ENCODE data around the gene FBN1.

FBN1 gene

DNA sequence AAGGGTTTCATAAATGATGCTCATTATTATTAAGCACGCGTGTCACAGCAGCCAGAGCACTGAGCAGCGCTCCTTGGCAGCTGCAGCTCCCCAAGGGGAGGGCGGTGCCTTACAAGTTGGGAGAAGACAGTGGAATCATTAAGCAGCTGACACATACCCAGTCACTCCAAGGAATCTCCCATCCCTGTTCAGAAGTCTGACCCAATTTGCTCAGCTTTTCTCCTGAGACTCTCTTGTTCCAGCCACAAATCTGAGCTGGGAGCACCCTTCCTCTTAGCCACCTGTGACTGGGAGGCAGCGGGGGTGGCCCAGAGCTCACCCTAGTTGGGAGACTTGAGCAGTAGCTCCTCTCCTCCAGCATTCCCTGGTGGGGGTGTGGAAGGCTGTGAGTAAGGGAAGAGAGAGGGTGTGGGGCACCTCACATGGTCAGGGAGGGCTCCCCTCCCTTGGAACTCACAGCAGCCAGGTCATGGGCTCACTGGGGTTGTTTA lies 249.9 kb downstream of the FBN1 start (continued):
- TF ChIP-seq BACH2 (CRISPR knock-in tag; IDR thresholded peaks at IDR 0.05; ENCODE audit: borderline replicate concordance) (no peak), ARNTL (CRISPR knock-in tag; IDR thresholded peaks at IDR 0.05; ENCODE audit: borderline replicate concordance, low read depth) (no peak), OSR1 (CRISPR knock-in tag; IDR thresholded peaks at IDR 0.05) (no peak), ZC3H10 (CRISPR knock-in tag; IDR thresholded peaks at IDR 0.05) (no peak), TCF4 (CRISPR knock-in tag; IDR thresholded peaks at IDR 0.05; ENCODE audit: borderline replicate concordance) (no peak), GLIS3 (CRISPR knock-in tag; IDR thresholded peaks at IDR 0.05) (no peak), TOX (CRISPR knock-in tag; IDR thresholded peaks at IDR 0.05; ENCODE audit: borderline replicate concordance) (no peak), ZFP3 (CRISPR knock-in tag; IDR thresholded peaks at IDR 0.05) (no peak), SNAI2 (CRISPR knock-in tag; IDR thresholded peaks at IDR 0.05) (no peak), ZNF565 (CRISPR knock-in tag; conservative IDR thresholded peaks at IDR 0.05; ENCODE audit: low read depth) (no peak), CSDC2 (CRISPR knock-in tag; IDR thresholded peaks at IDR 0.05) (no peak), ZFP30 (CRISPR knock-in tag; IDR thresholded peaks at IDR 0.05) (no peak)
- TF ChIP-seq, protein P1, sequence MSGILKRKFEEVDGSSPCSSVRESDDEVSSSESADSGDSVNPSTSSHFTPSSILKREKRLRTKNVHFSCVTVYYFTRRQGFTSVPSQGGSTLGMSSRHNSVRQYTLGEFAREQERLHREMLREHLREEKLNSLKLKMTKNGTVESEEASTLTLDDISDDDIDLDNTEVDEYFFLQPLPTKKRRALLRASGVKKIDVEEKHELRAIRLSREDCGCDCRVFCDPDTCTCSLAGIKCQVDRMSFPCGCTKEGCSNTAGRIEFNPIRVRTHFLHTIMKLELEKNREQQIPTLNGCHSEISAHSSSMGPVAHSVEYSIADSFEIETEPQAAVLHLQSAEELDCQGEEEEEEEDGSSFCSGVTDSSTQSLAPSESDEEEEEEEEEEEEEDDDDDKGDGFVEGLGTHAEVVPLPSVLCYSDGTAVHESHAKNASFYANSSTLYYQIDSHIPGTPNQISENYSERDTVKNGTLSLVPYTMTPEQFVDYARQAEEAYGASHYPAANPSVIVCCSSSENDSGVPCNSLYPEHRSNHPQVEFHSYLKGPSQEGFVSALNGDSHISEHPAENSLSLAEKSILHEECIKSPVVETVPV (CRISPR knock-in tag; IDR thresholded peaks at IDR 0.05) = no peak

DNA sequence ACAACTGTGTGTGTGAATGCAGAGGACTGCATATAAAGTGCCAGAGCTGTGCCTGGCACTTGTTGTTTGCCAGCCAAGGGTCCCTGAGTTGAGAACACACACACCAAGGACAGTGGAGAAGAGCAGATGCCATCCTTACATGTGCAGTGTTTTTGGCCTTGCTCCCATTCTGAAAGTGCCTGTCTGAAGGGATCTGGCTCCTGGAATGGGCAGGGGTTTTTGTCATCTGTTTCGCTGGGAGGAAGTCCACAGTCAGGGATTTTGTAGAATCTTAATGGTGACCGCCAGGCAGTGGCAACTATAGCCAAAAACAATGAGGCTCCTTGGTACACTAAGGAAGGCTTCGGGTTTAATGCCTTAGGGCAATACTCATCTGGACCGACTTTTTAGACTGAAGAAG lies 250.5 kb downstream of the FBN1 start:
- ATAC-seq = peak; percentile 3
- TF ChIP-seq POU6F1 (CRISPR knock-in tag; IDR thresholded peaks at IDR 0.05; ENCODE audit: borderline replicate concordance, low read depth) (no peak), TSHZ2 (CRISPR knock-in tag; IDR thresholded peaks at IDR 0.05) (no peak), ZFP3 (CRISPR knock-in tag; IDR thresholded peaks at IDR 0.05) (no peak), ESRRG (CRISPR knock-in tag; IDR thresholded peaks at IDR 0.05) (no peak), ZNF70 (CRISPR knock-in tag; IDR thresholded peaks at IDR 0.05) (no peak), OSR1 (CRISPR knock-in tag; IDR thresholded peaks at IDR 0.05) (no peak), ZNF8 (CRISPR knock-in tag; IDR thresholded peaks at IDR 0.05) (no peak)
- TF ChIP-seq, protein P2, sequence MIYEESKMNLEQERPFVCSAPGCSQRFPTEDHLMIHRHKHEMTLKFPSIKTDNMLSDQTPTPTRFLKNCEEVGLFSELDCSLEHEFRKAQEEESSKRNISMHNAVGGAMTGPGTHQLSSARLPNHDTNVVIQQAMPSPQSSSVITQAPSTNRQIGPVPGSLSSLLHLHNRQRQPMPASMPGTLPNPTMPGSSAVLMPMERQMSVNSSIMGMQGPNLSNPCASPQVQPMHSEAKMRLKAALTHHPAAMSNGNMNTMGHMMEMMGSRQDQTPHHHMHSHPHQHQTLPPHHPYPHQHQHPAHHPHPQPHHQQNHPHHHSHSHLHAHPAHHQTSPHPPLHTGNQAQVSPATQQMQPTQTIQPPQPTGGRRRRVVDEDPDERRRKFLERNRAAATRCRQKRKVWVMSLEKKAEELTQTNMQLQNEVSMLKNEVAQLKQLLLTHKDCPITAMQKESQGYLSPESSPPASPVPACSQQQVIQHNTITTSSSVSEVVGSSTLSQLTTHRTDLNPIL (CRISPR knock-in tag; IDR thresholded peaks at IDR 0.05; ENCODE audit: low read depth) = no peak
- TF ChIP-seq, protein P3, sequence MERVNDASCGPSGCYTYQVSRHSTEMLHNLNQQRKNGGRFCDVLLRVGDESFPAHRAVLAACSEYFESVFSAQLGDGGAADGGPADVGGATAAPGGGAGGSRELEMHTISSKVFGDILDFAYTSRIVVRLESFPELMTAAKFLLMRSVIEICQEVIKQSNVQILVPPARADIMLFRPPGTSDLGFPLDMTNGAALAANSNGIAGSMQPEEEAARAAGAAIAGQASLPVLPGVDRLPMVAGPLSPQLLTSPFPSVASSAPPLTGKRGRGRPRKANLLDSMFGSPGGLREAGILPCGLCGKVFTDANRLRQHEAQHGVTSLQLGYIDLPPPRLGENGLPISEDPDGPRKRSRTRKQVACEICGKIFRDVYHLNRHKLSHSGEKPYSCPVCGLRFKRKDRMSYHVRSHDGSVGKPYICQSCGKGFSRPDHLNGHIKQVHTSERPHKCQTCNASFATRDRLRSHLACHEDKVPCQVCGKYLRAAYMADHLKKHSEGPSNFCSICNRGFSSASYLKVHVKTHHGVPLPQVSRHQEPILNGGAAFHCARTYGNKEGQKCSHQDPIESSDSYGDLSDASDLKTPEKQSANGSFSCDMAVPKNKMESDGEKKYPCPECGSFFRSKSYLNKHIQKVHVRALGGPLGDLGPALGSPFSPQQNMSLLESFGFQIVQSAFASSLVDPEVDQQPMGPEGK (CRISPR knock-in tag; IDR thresholded peaks at IDR 0.05; ENCODE audit: borderline replicate concordance) = no peak
- TF ChIP-seq, protein P1 (CRISPR knock-in tag; IDR thresholded peaks at IDR 0.05) = no peak
